ENCODE data around the gene TENT4A. TPM values are rescaled to one million over a fixed set of nuclear protein-coding genes. Genes with fewer than 3 reads are reported as not detected.

Gene TENT4A
- total and polyA plus RNA-seq, 2 of the 4 experiments (the other 2 are of a cell fraction) = 5.9 to 17.2 TPM

DNA sequence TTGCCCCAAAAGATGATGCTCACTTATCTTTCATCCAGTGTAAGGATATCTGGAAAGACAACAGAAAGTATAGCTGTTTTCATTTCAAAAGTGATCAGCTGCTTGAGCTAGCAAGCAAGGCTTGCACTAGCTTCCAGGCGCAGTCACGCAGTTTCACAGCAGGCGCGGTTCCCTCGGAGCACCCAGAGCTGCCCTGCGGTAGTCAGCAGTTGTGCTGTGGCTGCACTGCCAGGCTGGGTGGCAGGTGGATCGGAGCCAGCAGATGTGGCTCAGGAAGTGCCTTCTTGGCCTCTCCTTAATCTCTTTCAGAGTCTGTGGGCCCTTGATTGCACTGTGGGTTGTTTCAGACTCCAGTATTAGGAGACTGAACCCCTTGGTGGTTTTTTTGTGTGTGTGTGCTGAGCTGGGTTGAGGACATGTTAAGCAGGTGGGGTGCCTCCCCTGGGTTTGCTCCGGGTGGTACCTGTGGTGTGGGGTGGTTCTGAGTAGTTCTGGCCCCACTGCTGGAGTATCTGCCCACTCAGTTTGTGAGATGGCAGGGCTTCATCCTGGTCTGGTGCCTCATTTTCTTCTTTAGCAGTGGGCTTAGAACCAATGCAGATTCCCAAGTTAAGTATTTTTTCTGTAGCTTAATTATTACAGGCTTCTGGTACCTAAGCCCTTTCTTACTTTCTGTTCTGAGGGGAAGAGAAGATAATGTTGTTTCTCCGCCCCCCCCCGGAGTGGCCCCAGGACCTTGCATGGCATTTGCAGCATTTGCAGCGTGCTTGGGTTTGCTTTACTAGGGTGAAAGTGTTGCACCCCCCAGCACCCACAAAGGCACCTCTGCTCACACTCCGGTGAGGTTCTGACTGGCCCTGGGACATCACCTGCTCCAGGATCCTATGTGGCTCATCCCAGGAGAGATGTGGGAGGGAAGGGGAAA lies 16.4 kb downstream of the TENT4A start (continued):
- TF ChIP-seq, protein P1, sequence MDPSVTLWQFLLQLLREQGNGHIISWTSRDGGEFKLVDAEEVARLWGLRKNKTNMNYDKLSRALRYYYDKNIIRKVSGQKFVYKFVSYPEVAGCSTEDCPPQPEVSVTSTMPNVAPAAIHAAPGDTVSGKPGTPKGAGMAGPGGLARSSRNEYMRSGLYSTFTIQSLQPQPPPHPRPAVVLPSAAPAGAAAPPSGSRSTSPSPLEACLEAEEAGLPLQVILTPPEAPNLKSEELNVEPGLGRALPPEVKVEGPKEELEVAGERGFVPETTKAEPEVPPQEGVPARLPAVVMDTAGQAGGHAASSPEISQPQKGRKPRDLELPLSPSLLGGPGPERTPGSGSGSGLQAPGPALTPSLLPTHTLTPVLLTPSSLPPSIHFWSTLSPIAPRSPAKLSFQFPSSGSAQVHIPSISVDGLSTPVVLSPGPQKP (IDR thresholded peaks at IDR 0.05; ENCODE audit: borderline replicate concordance, low read depth, low read length) = no peak

DNA sequence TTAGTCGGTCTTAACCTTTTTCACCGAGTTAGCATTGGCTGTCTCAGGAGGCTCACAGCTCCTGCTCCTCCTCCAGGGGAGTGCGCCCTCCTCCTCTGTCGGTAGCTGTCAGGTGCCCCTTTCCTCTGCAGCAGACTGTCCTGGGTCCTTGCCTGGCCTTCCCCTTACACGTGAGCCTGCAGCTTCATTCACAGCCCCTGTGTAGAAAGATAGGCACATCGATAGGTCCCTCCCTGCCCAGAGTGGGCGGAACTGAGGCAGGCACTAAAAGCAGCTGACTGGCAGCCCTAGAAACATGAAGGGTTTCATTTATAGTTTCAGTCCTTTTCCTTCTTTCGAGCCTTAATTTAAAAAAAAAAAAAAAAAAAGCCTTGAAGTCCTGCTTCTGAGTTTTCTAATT lies 17.2 kb downstream of the TENT4A start:
- POLR2A ChIA-PET (ENCODE audit: unreplicated experiment) = no interaction called here
- in situ Hi-C loops (cut with MboI; ENCODE audit: low sequenced_read_pairs) = loop anchor here (25.0 kb wide), 1 partner anchor 1243 kb away; no protein-coding TSS in a partner anchor
- 0 out of 2 replicates have a peak overlapping the region, but pooled peaks have one; percentile 2 for H3K27ac ChIP-seq (ENCODE audit: insufficient read depth, low read length)
- no peak for TF ChIP-seq MXI1 (IDR thresholded peaks at IDR 0.05; ENCODE audit: borderline replicate concordance, low read depth, low read length)
- TF ChIP-seq RCOR1 (IDR thresholded peaks at IDR 0.05; ENCODE audit: insufficient replicate concordance, low read length) = no peak
- TF ChIP-seq RFX5 (IDR thresholded peaks at IDR 0.05; ENCODE audit: low read depth, low read length) = no peak
- TF ChIP-seq, protein P2, sequence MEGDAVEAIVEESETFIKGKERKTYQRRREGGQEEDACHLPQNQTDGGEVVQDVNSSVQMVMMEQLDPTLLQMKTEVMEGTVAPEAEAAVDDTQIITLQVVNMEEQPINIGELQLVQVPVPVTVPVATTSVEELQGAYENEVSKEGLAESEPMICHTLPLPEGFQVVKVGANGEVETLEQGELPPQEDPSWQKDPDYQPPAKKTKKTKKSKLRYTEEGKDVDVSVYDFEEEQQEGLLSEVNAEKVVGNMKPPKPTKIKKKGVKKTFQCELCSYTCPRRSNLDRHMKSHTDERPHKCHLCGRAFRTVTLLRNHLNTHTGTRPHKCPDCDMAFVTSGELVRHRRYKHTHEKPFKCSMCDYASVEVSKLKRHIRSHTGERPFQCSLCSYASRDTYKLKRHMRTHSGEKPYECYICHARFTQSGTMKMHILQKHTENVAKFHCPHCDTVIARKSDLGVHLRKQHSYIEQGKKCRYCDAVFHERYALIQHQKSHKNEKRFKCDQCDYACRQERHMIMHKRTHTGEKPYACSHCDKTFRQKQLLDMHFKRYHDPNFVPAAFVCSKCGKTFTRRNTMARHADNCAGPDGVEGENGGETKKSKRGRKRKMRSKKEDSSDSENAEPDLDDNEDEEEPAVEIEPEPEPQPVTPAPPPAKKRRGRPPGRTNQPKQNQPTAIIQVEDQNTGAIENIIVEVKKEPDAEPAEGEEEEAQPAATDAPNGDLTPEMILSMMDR (conservative IDR thresholded peaks at IDR 0.05; ENCODE audit: low read depth, low read length) = no peak
- no peak for TF ChIP-seq CHD1 (IDR thresholded peaks at IDR 0.05; ENCODE audit: low read depth, low read length)
- no peak for TF ChIP-seq RAD21 (IDR thresholded peaks at IDR 0.05; ENCODE audit: low read length)
- no peak for TF ChIP-seq NFE2L2 (IDR thresholded peaks at IDR 0.05; ENCODE audit: low read depth, low read length)
- no peak for TF ChIP-seq CEBPB (IDR thresholded peaks at IDR 0.05; ENCODE audit: low read depth, low read length)
- no peak for TF ChIP-seq POLR2A (IDR thresholded peaks at IDR 0.05; ENCODE audit: low read depth, low read length)
- TF ChIP-seq, protein P3, sequence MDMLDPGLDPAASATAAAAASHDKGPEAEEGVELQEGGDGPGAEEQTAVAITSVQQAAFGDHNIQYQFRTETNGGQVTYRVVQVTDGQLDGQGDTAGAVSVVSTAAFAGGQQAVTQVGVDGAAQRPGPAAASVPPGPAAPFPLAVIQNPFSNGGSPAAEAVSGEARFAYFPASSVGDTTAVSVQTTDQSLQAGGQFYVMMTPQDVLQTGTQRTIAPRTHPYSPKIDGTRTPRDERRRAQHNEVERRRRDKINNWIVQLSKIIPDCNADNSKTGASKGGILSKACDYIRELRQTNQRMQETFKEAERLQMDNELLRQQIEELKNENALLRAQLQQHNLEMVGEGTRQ (IDR thresholded peaks at IDR 0.05; ENCODE audit: low read depth, low read length) = no peak

More for the DNA sequence above, 17.2 kb downstream of the TENT4A start:
- Histone ChIP-seq H2BK20ac (ENCODE audit: low read depth, low read length) (no peak overlapping the region), H3K14ac (replicated peaks; ENCODE audit: low read depth, low read length) (no peak overlapping the region), H2BK120ac (ENCODE audit: low read depth, low read length) (no peak overlapping the region), H4K5ac (ENCODE audit: low read depth, low read length) (no peak overlapping the region), H3K18ac (ENCODE audit: low read depth, low read length) (no peak overlapping the region), H2AFZ (replicated peaks; ENCODE audit: low read length, poor library complexity) (no peak overlapping the region), H4K20me1 (ENCODE audit: insufficient read depth, low read length) (peaks cover 61% of the 10 kb centered on the region), H3K4me2 (ENCODE audit: low read depth, low read length) (no peak overlapping the region), H3K4ac (ENCODE audit: low read depth, low read length) (peak overlapping the region; percentile 11; the same call in 1 of the 2 replicates), H2AK5ac (ENCODE audit: low read depth, low read length) (peak overlapping the region; percentile 23; the same call in 1 of the 2 replicates), H2BK15ac (ENCODE audit: low read depth, low read length) (no peak overlapping the region), H3K9me3 (ENCODE audit: control insufficient read depth, insufficient read depth, low read length) (no peaks in the 10 kb centered on the region), H3K4me1 (ENCODE audit: control insufficient read depth, insufficient read depth, low read length) (peaks cover 62% of the 10 kb centered on the region), H3K23ac (ENCODE audit: low read depth, low read length) (peak overlapping the region; percentile 36; the same call in 1 of the 2 replicates), H2BK5ac (ENCODE audit: low read depth, low read length, poor library complexity, severe bottlenecking) (no peak overlapping the region), H3K79me1 (ENCODE audit: low read depth in 1 of 2, low read length in 2 of 2) (peaks cover 15 to 65% of the 10 kb centered on the region in 2 experiments), H3K9ac (ENCODE audit: low read depth, low read length) (no peak overlapping the region), H3K36me3 (ENCODE audit: control insufficient read depth, insufficient read depth, low read length) (peaks cover 5% of the 10 kb centered on the region), H3K56ac (ENCODE audit: extremely low read depth, insufficient read depth, low read length) (no peak overlapping the region), H2AK9ac (replicated peaks; ENCODE audit: low read depth, low read length, poor library complexity) (peak overlapping the region; percentile 37), H3K4me3 (ENCODE audit: insufficient read depth, low read depth, low read length) (no peak overlapping the region), H3K27me3 (ENCODE audit: control insufficient read depth, insufficient read depth, low read length) (no peaks in the 10 kb centered on the region), H4K91ac (ENCODE audit: insufficient read depth, low read depth, low read length) (0 out of 2 replicates have a peak overlapping the region, but pooled peaks have one; percentile 8), H3K9me1 (ENCODE audit: insufficient read depth, low read length) (peaks cover 53% of the 10 kb centered on the region), H4K8ac (ENCODE audit: low read depth in 2 of 2, low read length in 2 of 2) (peak overlapping the region in 1 of 2 experiments; percentile 22; a peak in 1 of 4 replicates)
- intact Hi-C loops (cut with micrococcal nuclease) = loop anchor here (5.0 kb wide), 1 partner anchor 98 kb away; the partner anchor contains the start of genes NSUN2 and SRD5A1
- CTCF ChIA-PET = interaction anchor here (1.2 kb wide), 1 partner anchor 15 kb away, joined by 4 read pairs; no protein-coding TSS in a partner anchor
- dilution Hi-C loops (cut with HindIII; ENCODE audit: low sequenced_read_pairs, unreplicated experiment) = no loop called here
- ATAC-seq (ENCODE audit: low read depth) (no peak), DNase-seq (no peak)
- no TSS peak for BruUV-seq (replicated peaks)
- WGBS, 2 experiments (ENCODE audit: extremely low coverage in 2 of 2, insufficient read length in 1 of 2) = 71% methylated on average over 2 of the region's 8 CpGs; no CpG with 5 or more reads in 1 of the 2 experiments
